Measurements from ENCODE around the gene GBGT1. TPM values are rescaled to one million over a fixed set of nuclear protein-coding genes. Genes with fewer than 3 reads are reported as not detected.

Gene GBGT1
- total and polyA plus RNA-seq, 9 of the 15 experiments (the other 6 are each of a cell fraction or from before 2014, with no cell fraction given): 0.55 to 25.8 (median 13.7) TPM

DNA sequence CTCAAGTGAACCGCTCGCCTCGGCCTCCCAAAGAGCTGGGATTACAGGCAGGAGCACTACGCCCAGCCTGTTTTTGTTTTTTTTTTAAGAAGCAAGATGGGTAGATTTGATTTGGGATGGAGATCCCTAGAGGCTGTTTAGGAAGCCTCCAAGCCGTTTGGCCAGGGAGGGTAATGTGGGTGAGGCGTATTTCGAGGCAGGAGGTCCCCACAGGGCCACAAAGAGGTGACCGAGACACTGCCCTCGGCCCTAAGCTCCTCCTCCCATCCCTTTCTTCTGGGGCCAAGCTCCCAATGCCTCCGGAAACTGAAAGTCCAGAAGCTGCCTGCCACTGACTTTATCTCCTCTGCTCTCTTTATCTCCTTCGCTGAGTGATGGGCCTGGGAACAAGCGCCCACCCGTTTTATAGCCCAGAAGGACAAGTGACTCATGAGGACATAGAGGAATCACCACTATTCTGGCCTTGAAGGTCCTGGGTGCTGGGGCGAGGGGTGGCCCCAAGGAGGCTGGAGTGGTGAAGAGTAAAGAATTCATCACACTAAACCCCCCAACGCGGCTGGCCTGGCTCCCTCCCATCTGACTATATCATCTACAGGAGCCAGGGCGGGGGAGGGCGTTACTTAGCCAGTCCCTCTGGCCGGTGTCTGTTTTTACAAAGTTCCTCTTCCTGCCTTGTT, 40.6 kb downstream of the GBGT1 start (continued):
- TF ChIP-seq MTA3 (IDR thresholded peaks at IDR 0.05; ENCODE audit: borderline replicate concordance): peak; percentile 97

- TF ChIP-seq NFRKB (IDR thresholded peaks at IDR 0.05; ENCODE audit: low read depth) (0 out of 2 replicates have a peak, but pooled peaks have one; percentile 41), PTBP1 (IDR thresholded peaks at IDR 0.05; ENCODE audit: low read depth, low read length) (no peak), NR4A1 (CRISPR knock-in tag; IDR thresholded peaks at IDR 0.05) (no peak), NR4A1 (tag; IDR thresholded peaks at IDR 0.05) (peak; percentile 84; the same call in 1 of the 2 replicates), ZNF592 (IDR thresholded peaks at IDR 0.05) (peak; percentile 32), HDGF (IDR thresholded peaks at IDR 0.05) (0 out of 2 replicates have a peak, but pooled peaks have one; percentile 36), NR2C1 (IDR thresholded peaks at IDR 0.05) (no peak), NR2C1 (tag; IDR thresholded peaks at IDR 0.05) (peak; percentile 40; the same call in 1 of the 2 replicates), CREB3 (tag; conservative IDR thresholded peaks at IDR 0.05; ENCODE audit: low read depth) (0 out of 2 replicates have a peak, but pooled peaks have one; percentile 58), TCFL5 (CRISPR knock-in tag; conservative IDR thresholded peaks at IDR 0.05) (no peak), MECOM (CRISPR knock-in tag; IDR thresholded peaks at IDR 0.05) (0 out of 2 replicates have a peak, but pooled peaks have one; percentile 5)
- TF ChIP-seq, protein P1, sequence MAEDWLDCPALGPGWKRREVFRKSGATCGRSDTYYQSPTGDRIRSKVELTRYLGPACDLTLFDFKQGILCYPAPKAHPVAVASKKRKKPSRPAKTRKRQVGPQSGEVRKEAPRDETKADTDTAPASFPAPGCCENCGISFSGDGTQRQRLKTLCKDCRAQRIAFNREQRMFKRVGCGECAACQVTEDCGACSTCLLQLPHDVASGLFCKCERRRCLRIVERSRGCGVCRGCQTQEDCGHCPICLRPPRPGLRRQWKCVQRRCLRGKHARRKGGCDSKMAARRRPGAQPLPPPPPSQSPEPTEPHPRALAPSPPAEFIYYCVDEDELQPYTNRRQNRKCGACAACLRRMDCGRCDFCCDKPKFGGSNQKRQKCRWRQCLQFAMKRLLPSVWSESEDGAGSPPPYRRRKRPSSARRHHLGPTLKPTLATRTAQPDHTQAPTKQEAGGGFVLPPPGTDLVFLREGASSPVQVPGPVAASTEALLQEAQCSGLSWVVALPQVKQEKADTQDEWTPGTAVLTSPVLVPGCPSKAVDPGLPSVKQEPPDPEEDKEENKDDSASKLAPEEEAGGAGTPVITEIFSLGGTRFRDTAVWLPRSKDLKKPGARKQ (CRISPR knock-in tag; IDR thresholded peaks at IDR 0.05): peak; percentile 68; the same call in 1 of the 2 replicates
These were observed 41.1 kb downstream of the GBGT1 start for GRCh38 chr9:133122605-133122934.

More at GRCh38 chr9:133122605-133122934, 41.1 kb downstream of the GBGT1 start:
- H3K4me1 ChIP-seq (replicated peaks in 1 of 2; ENCODE audit: control insufficient read depth in 2 of 2, insufficient read depth in 2 of 2, low read length in 2 of 2): peaks cover 59 to 88% of the 10 kb centered on the region in 2 experiments
- no peak for FAIRE-seq
- H3K27ac ChIP-seq (ENCODE audit: extremely low read depth, low read depth, low read length): peak overlapping the region; percentile 90
- no peak for ATAC-seq
- no peaks in the 10 kb centered on the region for H3K9me3 ChIP-seq (replicated peaks; ENCODE audit: control insufficient read depth, insufficient read depth, low read depth, low read length)
- WGBS (ENCODE audit: insufficient coverage, low coverage, missing lambda C conversion rate): 19% methylated on average over 4 of the region's 4 CpGs
- BruUV-seq (replicated peaks): no TSS peak
- ChIA-PET CTCF (ENCODE audit: low intra/inter-chr PET ratio) (no interaction called here), POLR2A (interaction anchor here (0.5 to 1.5 kb wide), 11 partner anchors 11 to 672 kb away, joined by 3 to 9 read pairs (median 4); no protein-coding TSS in a partner anchor)
- H3K9ac ChIP-seq (ENCODE audit: insufficient read depth in 1 of 2, low read depth in 2 of 2, low read length in 2 of 2): peak overlapping the region; percentile 61 to 84
- H4K20me1 ChIP-seq (replicated peaks; ENCODE audit: control insufficient read depth, insufficient read depth, low read length): peaks cover 16% of the 10 kb centered on the region
- no peak overlapping the region for H3K4me3 ChIP-seq
- H3K9me1 ChIP-seq (ENCODE audit: control insufficient read depth, insufficient read depth, low read length): no peaks in the 10 kb centered on the region
- H3K4me2 ChIP-seq (ENCODE audit: insufficient read depth, low read length): peak overlapping the region; percentile 77
- DNase-seq (ENCODE audit: extremely low read depth in 1 of 4, low spot score in 3 of 4): no peak
- in situ Hi-C loops (cut with MboI) (no loop called here), intact Hi-C loops (cut with micrococcal nuclease) (loop anchor here (2.0 kb wide), 1 partner anchor 14 kb away; no protein-coding TSS in a partner anchor)
- H3K79me2 ChIP-seq (ENCODE audit: control insufficient read depth, insufficient read depth, low read length): peaks cover 76% of the 10 kb centered on the region
- peak overlapping the region; percentile 61 for H2AFZ ChIP-seq (ENCODE audit: low read depth, low read length)
- no peaks in the 10 kb centered on the region for H3K27me3 ChIP-seq (ENCODE audit: control insufficient read depth in 2 of 2, insufficient read depth in 2 of 2, low read length in 2 of 2)
- no peaks in the 10 kb centered on the region; the same call in 2 of the 3 replicates for H3K36me3 ChIP-seq (ENCODE audit: control insufficient read depth, insufficient read depth, low read length)

Data from K562 (cell line).